HCT116 (cell line): Measurements from ENCODE around the gene CTNNB1. TPM values are rescaled to one million over a fixed set of nuclear protein-coding genes. Genes with fewer than 3 reads are reported as not detected.

Experiments used
- ATAC-seq: fragments of 200-7000 bp; cut with Tn5 transposase; 2 replicates; pipeline ENCODE4 v1.9.1; 2020; ENCODE audit warnings: mild to moderate bottlenecking, moderate library complexity
- BruUV-seq: library from RNA; stranded (reverse); fragments of 400-500 nt; replicated peaks from 2 replicates; lab custom pipeline; 2021; lab: Mats Ljungman, UMichigan
- CTCF ChIA-PET: fragments of 300-600 bp; sonication (Branson Sonifier 250); formaldehyde crosslinking; loops from one replicate; lab custom pipeline; 2021; ENCODE audit warnings: antibody characterized with exemption; lab: Charles Lee
- POLR2A ChIA-PET: fragments of 300-600, 350-600 bp; sonication (Branson Sonifier 250); formaldehyde crosslinking; loops from one replicate; lab custom pipeline; 2021; ENCODE audit warnings: antibody characterized with exemption; lab: Charles Lee
- RAD21 ChIA-PET, 2 experiments: fragments of 300-600 bp; sonication (Branson Sonifier 250); formaldehyde crosslinking; loops; one replicate each; lab custom pipeline; 2023; ENCODE audit warnings: low total read pairs in 2 of 2; ENCODE audit not compliant: uncharacterized antibody in 2 of 2, unreplicated experiment in 2 of 2, low non-redundant PET in 1 of 2; lab: Charles Lee
- DNase-seq: peaks from one replicate; pipeline ENCODE4 v3.0.0-alpha.2; 2010; ENCODE audit warnings: low read depth, low spot score
- H2AFZ ChIP-seq: fragments of 200-600 bp; shearing (Covaris generic), sonication (generic); 2 replicates; pipeline ENCODE4 v1.6.1; 2017; ENCODE audit warnings: low read depth, mixed run types, mixed read lengths, antibody characterized with exemption, low read length; ENCODE audit not compliant: poor library complexity, severe bottlenecking
- H3K27ac ChIP-seq: 2 replicates; pipeline ENCODE4 v1.5.1; 2012; ENCODE audit warnings: low read depth, low read length
- H3K27me3 ChIP-seq: fragments of 200-600 bp; sonication (generic); 2 replicates; pipeline ENCODE4 v1.6.1; 2016; ENCODE audit warnings: mixed run types, low read length, mixed read lengths; ENCODE audit not compliant: insufficient read depth
- H3K36me3 ChIP-seq, 2 experiments: fragments of 200-500 bp in 1 of 2; fragments of 200-600 bp in 1 of 2; sonication (Bioruptor generic) in 1 of 2; sonication (generic) in 1 of 2; 2 replicates each; pipeline versions ENCODE4 v1.5.1 to v1.6.1; 2014 to 2016; ENCODE audit warnings: low read length in 2 of 2, inconsistent platforms in 1 of 2, mixed read lengths in 1 of 2, mixed run types in 1 of 2; ENCODE audit not compliant: insufficient read depth in 2 of 2, control insufficient read depth in 1 of 2
- H3K4me1 ChIP-seq, 2 experiments: fragments of 200-600 bp in 1 of 2; sonication (generic) in 1 of 2; 2 replicates each; pipeline versions ENCODE4 v1.5.1 to v1.6.1; 2012 to 2017; ENCODE audit warnings: low read length in 2 of 2, inconsistent platforms in 1 of 2, mild to moderate bottlenecking in 1 of 2, mixed read lengths in 1 of 2, mixed run types in 1 of 2, moderate library complexity in 1 of 2; ENCODE audit not compliant: insufficient read depth in 2 of 2, control insufficient read depth in 1 of 2
- H3K4me2 ChIP-seq: fragments of 200-600 bp; sonication (generic); 2 replicates; pipeline ENCODE4 v1.6.1; 2017; ENCODE audit warnings: mixed run types, low read length, mixed read lengths
- H3K4me3 ChIP-seq, 2 experiments: fragments of 200-600 bp in 1 of 2; sonication (generic) in 1 of 2; replicated peaks in 1 of 2; 2 replicates each; pipeline ENCODE4 v1.5.1; 2011 to 2016; ENCODE audit warnings: low read length in 2 of 2, control low read depth in 1 of 2, low read depth in 1 of 2, mild to moderate bottlenecking in 1 of 2, mixed read lengths in 1 of 2, mixed run types in 1 of 2
- H3K79me2 ChIP-seq: fragments of 200-600 bp; sonication (generic); 2 replicates; pipeline ENCODE4 v1.6.1; 2017; ENCODE audit warnings: mild to moderate bottlenecking, mixed run types, low read length, moderate library complexity, mixed read lengths; ENCODE audit not compliant: insufficient read depth
- H3K9ac ChIP-seq: fragments of 200-600 bp; sonication (generic); 2 replicates; pipeline ENCODE4 v1.6.1; 2016; ENCODE audit warnings: low read length, mixed read lengths
- H3K9me2 ChIP-seq: fragments of 200-600 bp; sonication (generic), shearing (Covaris generic); 2 replicates; pipeline ENCODE4 v1.6.1; 2017; ENCODE audit warnings: mixed run types, mild to moderate bottlenecking, moderate library complexity; ENCODE audit not compliant: insufficient read depth
- H3K9me3 ChIP-seq, 2 experiments: fragments of 200-500 bp in 1 of 2; fragments of 200-600 bp in 1 of 2; sonication (Bioruptor generic) in 1 of 2; sonication (generic) in 1 of 2; 2 replicates each; pipeline ENCODE4 v1.6.1; 2014 to 2017; ENCODE audit warnings: low read length in 2 of 2, mixed read lengths in 2 of 2, inconsistent platforms in 1 of 2, low read depth in 1 of 2, mild to moderate bottlenecking in 1 of 2, mixed run types in 1 of 2, moderate library complexity in 1 of 2; ENCODE audit not compliant: control insufficient read depth in 1 of 2, insufficient read depth in 1 of 2
- H4K20me1 ChIP-seq: fragments of 200-600 bp; sonication (generic), shearing (Covaris generic); 2 replicates; pipeline ENCODE4 v1.6.1; 2017; ENCODE audit warnings: mixed run types, mild to moderate bottlenecking, moderate library complexity; ENCODE audit not compliant: insufficient read depth
- CBX3 ChIP-seq: IDR thresholded peaks from 2 replicates; pipeline ENCODE4 v1.6.1; 2012; ENCODE audit warnings: low read depth
- EGR1 ChIP-seq: IDR thresholded peaks from 2 replicates; pipeline ENCODE4 v1.6.1; 2012; ENCODE audit warnings: low read depth
- JUND ChIP-seq: IDR thresholded peaks from 2 replicates; pipeline ENCODE4 v1.6.1; 2012
- POLR2A ChIP-seq: IDR thresholded peaks from 2 replicates; pipeline ENCODE4 v1.7.0; 2011; ENCODE audit warnings: borderline replicate concordance; ENCODE audit not compliant: insufficient read depth, insufficient read length; ENCODE audit errors: extremely low read depth
- TCF7L2 ChIP-seq: IDR thresholded peaks from 2 replicates; pipeline ENCODE4 v1.7.0; 2011; ENCODE audit warnings: borderline replicate concordance, inconsistent platforms; ENCODE audit not compliant: insufficient read depth, insufficient read length; ENCODE audit errors: extremely low read depth
- ZFX ChIP-seq: fragments of 450-650 bp; IDR thresholded peaks from 2 replicates; pipeline ENCODE4 v1.6.1; 2017
- ZNF274 ChIP-seq: fragments of 200-500 bp; sonication (Bioruptor generic); IDR thresholded peaks from 2 replicates; pipeline ENCODE4 v1.6.1; 2014; ENCODE audit warnings: mild to moderate bottlenecking, low read depth, low read length, inconsistent platforms
- intact Hi-C: fragments of 100-400 bp; cut with micrococcal nuclease; formaldehyde crosslinking; loops from 2 replicates; pipeline ENCODE4 v1.10.0; 2022
- total RNA-seq: library from RNA; stranded (reverse); gene quantifications from one replicate; pipeline ENCODE4 v1.2.1, GENCODE V29; 2021; ENCODE audit not compliant: unreplicated experiment
- TF ChIP-seq, protein P1 (sequence below): IDR thresholded peaks from 2 replicates; pipeline ENCODE4 v1.6.1; 2011; ENCODE audit warnings: mild to moderate bottlenecking, low read length, moderate library complexity; ENCODE audit not compliant: insufficient replicate concordance; ENCODE audit errors: extremely low read depth
- TF ChIP-seq, protein P2 (sequence below): IDR thresholded peaks from 2 replicates; pipeline ENCODE4 v1.6.1; 2012

CTNNB1 gene
- total RNA-seq, 1 experiment from 2014 or later: 265 TPM

- Histone ChIP-seq H4K20me1 (peaks cover 16% of the 10 kb centered on the region; the same call in 1 of the 2 replicates), H3K9ac (no peak overlapping the region), H3K36me3 (peaks cover 29 to 39% of the 10 kb centered on the region in 2 experiments; a peak in 3 of 4 replicates), H3K9me2 (no peaks in the 10 kb centered on the region), H3K4me1 (no peaks in the 10 kb centered on the region), H3K4me3 (no peak overlapping the region), H3K79me2 (peaks cover 97% of the 10 kb centered on the region)
- CTCF ChIA-PET: no interaction called here
- DNase-seq: no peak
- intact Hi-C loops: no loop called here
- POLR2A ChIA-PET: no interaction called here
- ATAC-seq: no peak
- no peak for TF ChIP-seq CBX3
- no peak for TF ChIP-seq POLR2A
- TF ChIP-seq ZNF274: no peak
- TF ChIP-seq, protein P1, sequence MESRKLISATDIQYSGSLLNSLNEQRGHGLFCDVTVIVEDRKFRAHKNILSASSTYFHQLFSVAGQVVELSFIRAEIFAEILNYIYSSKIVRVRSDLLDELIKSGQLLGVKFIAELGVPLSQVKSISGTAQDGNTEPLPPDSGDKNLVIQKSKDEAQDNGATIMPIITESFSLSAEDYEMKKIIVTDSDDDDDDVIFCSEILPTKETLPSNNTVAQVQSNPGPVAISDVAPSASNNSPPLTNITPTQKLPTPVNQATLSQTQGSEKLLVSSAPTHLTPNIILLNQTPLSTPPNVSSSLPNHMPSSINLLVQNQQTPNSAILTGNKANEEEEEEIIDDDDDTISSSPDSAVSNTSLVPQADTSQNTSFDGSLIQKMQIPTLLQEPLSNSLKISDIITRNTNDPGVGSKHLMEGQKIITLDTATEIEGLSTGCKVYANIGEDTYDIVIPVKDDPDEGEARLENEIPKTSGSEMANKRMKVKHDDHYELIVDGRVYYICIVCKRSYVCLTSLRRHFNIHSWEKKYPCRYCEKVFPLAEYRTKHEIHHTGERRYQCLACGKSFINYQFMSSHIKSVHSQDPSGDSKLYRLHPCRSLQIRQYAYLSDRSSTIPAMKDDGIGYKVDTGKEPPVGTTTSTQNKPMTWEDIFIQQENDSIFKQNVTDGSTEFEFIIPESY: no peak
- TF ChIP-seq TCF7L2: no peak
- TF ChIP-seq, protein P2, sequence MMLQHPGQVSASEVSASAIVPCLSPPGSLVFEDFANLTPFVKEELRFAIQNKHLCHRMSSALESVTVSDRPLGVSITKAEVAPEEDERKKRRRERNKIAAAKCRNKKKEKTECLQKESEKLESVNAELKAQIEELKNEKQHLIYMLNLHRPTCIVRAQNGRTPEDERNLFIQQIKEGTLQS: no peak
- TF ChIP-seq JUND: no peak
- no peak for TF ChIP-seq EGR1
- no peak for TF ChIP-seq ZFX
- TF ChIP-seq, all 23 proteins: peak for 0
- Histone ChIP-seq H3K27ac (no peak overlapping the region), H3K4me2 (no peak overlapping the region), H2AFZ (no peak overlapping the region), H3K9me3 (no peaks in the 10 kb centered on the region), H3K27me3 (no peaks in the 10 kb centered on the region)
- BruUV-seq: no TSS peak
- RAD21 ChIA-PET: no interaction called here
Observed at GRCh38 chr3:41223078-41223477, 23.8 kb downstream of the CTNNB1 start.
